NT2/D1 (cell line): Measurements from ENCODE around the gene NPEPPS.

Source experiments
- DNase-seq: peaks from one replicate; pipeline ENCODE4 v3.0.0-alpha.2; 2011; ENCODE audit warnings: low read depth, low spot score
- H3K27me3 ChIP-seq: 2 replicates; pipeline ENCODE4 v1.6.0; 2011; ENCODE audit warnings: mild to moderate bottlenecking; ENCODE audit not compliant: insufficient read length, insufficient read depth
- H3K36me3 ChIP-seq: 2 replicates; pipeline ENCODE4 v1.6.1; 2011; ENCODE audit warnings: mild to moderate bottlenecking, low read length, mixed read lengths; ENCODE audit not compliant: insufficient read depth, insufficient read length
- H3K4me1 ChIP-seq: 2 replicates; pipeline ENCODE4 v1.5.1; 2011; ENCODE audit not compliant: insufficient read depth, insufficient read length
- H3K4me3 ChIP-seq: 2 replicates; pipeline ENCODE4 v1.5.1; 2011; ENCODE audit warnings: low read depth; ENCODE audit not compliant: insufficient read length
- H3K9ac ChIP-seq: 2 replicates; pipeline ENCODE4 v1.6.0; 2011; ENCODE audit warnings: low read depth; ENCODE audit not compliant: insufficient read length
- H3K9me3 ChIP-seq: 2 replicates; pipeline ENCODE4 v1.5.1; 2011; ENCODE audit warnings: mild to moderate bottlenecking, low read length; ENCODE audit not compliant: insufficient read depth
- SUZ12 ChIP-seq: IDR thresholded peaks from 2 replicates; pipeline ENCODE4 v1.6.1; 2011; ENCODE audit not compliant: insufficient read length, insufficient read depth; ENCODE audit errors: extremely low read depth
- YY1 ChIP-seq: IDR thresholded peaks from 2 replicates; pipeline ENCODE4 v1.6.1; 2011; ENCODE audit not compliant: insufficient read length, insufficient read depth
- ZNF274 ChIP-seq: IDR thresholded peaks from 2 replicates; pipeline ENCODE4 v1.6.1; 2011; ENCODE audit warnings: mild to moderate bottlenecking, low read depth, low read length

The NPEPPS gene

DNA sequence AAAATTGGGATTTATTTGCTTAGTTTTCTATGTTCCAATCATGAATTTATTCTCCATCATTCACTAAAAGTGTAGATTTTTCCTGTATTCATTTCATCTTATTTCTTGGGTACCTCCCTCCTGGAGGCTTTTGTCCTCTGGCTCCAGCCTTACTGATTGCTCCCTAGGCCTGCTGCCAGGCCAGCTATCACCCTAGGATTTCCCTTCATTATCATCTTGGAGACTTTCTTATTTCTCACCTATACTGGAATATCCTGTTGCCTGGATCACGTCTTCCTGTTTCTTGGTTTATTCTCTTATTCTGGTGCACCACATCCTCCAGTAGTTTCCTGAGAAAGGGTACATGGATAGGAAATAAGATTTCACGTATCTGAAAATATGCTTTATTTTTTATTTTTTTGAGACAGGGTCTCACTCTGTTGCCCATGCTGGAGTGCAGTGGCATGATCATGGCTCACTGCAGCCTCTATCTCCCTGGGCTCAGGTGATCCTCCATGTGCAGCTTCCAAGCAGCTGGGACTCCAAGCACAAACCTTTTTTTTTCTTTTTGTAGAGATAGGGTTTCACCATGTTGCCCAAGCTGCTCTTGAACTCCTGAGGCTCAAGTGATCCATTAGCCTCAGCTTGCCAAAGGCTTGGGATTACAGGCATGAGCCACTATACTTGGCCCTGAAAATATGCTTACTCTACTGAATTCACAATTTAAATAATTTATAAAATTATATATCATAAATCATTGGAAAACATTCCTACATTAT is 105.5 kb downstream of the NPEPPS start:
- Histone ChIP-seq H3K9ac (no peak overlapping the region), H3K4me3 (no peak overlapping the region), H3K4me1 (no peaks in the 10 kb centered on the region), H3K27me3 (no peaks in the 10 kb centered on the region), H3K9me3 (no peaks in the 10 kb centered on the region), H3K36me3 (peaks cover 35% of the 10 kb centered on the region)
- DNase-seq, result no peak
- no peak for TF ChIP-seq YY1
- no peak for TF ChIP-seq SUZ12
- TF ChIP-seq ZNF274, result no peak

DNA sequence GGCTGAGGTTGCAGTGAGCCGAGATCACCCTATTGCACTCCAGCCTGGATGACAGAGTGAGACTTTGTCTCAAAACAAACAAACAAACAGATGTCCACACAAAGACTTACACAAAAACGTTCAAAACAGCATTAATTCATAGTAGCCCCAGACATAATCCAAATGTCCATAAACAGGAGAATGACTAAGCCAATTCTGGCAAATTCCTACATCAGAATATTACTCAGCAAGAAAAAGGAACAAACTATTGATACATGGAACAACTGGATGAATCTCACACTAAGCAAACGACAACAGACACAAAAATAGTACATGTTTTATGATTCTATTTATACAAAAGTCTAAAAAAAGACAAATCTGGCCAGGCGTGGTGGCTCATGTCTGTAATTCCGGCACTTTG is 108.0 kb downstream of the NPEPPS start:
- Histone ChIP-seq H3K9ac (no peak overlapping the region), H3K36me3 (peaks cover 31% of the 10 kb centered on the region), H3K4me1 (no peaks in the 10 kb centered on the region), H3K9me3 (no peaks in the 10 kb centered on the region), H3K27me3 (no peaks in the 10 kb centered on the region), H3K4me3 (no peak overlapping the region)
- TF ChIP-seq ZNF274 (no peak), YY1 (no peak), SUZ12 (no peak)
- DNase-seq, result no peak

DNA sequence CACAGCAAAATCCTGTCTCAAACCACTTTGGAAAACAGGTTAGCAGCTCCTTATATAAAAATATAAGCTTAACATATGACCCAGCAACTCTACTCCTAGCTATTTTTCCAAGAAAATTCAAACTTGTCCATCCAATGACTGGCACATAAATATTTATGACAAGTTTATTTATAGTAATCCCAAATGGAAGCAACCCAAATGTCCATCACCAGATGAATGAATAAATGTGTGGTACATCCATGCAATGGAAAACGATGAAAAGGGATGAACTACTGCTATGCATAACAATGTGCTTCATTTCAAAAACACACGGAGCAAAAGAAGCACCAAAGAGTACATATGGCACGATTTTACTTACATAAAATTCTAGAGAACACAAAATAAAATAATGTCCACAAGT is 109.2 kb downstream of the NPEPPS start:
- no peaks in the 10 kb centered on the region for H3K27me3 ChIP-seq
- no peak for DNase-seq
- H3K9ac ChIP-seq, result no peak overlapping the region
- TF ChIP-seq SUZ12 (no peak), YY1 (no peak), ZNF274 (no peak)
- no peak overlapping the region for H3K4me3 ChIP-seq
- peaks cover 31% of the 10 kb centered on the region for H3K36me3 ChIP-seq
- no peaks in the 10 kb centered on the region for H3K4me1 ChIP-seq
- H3K9me3 ChIP-seq, result no peaks in the 10 kb centered on the region

DNA sequence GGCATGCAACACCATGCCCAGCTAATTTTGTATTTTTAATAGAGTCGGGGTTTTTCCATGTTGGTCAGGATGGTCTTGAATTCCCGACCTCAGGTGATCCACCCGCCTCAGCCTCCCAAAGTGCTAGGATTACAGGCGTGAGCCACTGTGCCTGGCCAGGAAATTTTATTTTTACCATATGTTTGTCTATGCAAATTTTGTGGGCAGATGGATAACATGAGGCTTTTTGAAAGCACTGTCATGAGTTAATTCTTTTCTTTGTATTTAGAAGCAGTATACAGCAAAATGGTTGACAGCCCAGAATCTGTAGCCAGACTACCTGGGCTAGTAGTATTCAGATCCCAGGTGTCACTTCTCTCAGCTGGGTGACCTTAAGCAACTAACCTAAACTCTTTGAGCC is 110.3 kb downstream of the NPEPPS start:
- Histone ChIP-seq H3K4me1 (no peaks in the 10 kb centered on the region), H3K36me3 (peaks cover 25% of the 10 kb centered on the region), H3K9me3 (no peaks in the 10 kb centered on the region), H3K4me3 (no peak overlapping the region), H3K9ac (no peak overlapping the region), H3K27me3 (no peaks in the 10 kb centered on the region)
- DNase-seq, result no peak
- TF ChIP-seq ZNF274, result no peak
- no peak for TF ChIP-seq SUZ12
- TF ChIP-seq YY1, result no peak

DNA sequence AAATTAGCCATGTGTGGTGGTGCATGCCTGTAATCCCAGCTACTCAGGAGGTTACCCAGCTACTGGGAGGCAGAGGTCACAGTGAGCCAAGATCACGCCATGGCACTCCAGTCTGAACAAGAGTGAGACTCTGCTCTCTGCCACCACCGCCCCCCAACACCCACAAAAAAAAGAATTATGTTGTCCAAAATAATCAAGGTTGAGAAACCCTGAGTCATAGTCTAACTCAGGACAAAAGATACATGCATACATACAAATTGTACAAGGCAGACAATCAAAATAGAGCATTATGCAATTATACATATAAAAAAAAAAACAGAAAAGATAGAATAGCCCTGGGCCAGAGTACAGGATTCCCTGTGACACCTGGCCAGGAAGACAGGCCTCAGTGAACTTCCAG is 112.2 kb downstream of the NPEPPS start:
- Histone ChIP-seq H3K36me3 (peaks cover 26% of the 10 kb centered on the region), H3K9ac (no peak overlapping the region), H3K9me3 (no peaks in the 10 kb centered on the region), H3K4me1 (no peaks in the 10 kb centered on the region), H3K27me3 (no peaks in the 10 kb centered on the region), H3K4me3 (no peak overlapping the region)
- DNase-seq, result no peak
- no peak for TF ChIP-seq SUZ12
- no peak for TF ChIP-seq YY1
- TF ChIP-seq ZNF274, result no peak

DNA sequence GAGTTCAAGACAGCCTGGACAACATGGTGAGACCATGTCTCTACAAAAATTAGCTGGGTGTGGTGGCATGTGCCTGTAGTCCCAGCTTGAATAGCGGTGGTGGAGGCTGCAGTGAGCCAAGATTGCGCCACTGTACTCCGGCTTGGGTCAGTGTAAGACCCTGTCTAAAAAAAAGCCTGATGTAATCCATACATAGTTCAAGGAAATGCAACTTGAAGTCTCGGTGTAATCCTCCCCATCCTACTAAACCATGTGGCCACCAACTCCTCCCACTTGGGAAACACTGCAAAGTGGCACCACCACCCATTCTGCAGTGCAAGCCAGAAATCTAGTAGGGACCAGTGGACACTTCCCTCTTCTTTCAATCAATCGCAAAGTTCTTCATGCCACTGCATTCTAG is 113.4 kb downstream of the NPEPPS start:
- no peak overlapping the region for H3K9ac ChIP-seq
- H3K4me1 ChIP-seq, result no peaks in the 10 kb centered on the region
- no peaks in the 10 kb centered on the region for H3K27me3 ChIP-seq
- peaks cover 22% of the 10 kb centered on the region for H3K36me3 ChIP-seq
- no peaks in the 10 kb centered on the region for H3K9me3 ChIP-seq
- no peak for DNase-seq
- no peak overlapping the region for H3K4me3 ChIP-seq
- no peak for TF ChIP-seq ZNF274
- no peak for TF ChIP-seq YY1
- TF ChIP-seq SUZ12, result no peak

DNA sequence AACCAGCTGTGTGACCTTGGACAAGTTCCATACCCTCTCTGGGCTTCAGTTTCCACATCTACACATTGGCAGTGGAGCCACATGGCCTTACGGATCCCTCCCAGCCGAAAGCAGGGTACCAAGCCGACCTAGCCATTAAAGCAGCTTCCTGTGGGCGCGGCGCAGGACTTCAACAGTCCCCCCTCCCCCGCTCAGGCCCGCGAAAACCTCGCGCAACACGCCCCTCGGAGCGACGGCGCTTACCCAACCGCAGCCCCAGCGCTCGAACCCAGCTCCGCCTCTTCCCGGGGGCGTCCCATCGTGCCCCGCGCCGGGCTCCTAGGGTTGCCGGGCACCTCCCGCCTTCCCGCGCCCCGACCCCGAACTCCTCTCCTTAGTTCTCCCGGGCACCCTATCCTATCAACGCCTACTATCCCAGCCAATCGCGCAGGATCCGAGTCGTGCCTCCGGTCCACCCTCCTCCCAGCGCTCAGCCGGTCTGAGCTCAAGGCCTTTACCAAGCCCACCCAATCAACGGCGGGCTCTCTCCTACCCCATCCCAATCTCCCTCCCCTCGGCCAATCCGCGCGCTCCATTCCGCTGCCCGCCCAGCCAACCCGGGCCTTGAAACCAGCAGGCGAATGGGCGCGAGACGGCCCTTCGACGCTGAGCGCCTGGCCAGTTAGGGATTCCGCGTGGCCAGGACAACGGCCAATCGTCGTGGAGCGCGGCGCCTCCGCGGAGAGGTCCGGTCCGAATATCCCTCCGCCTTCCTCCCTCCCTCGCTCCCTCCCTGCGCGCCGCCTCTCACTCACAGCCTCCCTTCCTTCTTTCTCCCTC is 118.5 kb downstream of the NPEPPS start, which contains the start of gene KPNB1:
Gene KPNB1 (plus strand): TSS at position 767 of the 819 bp plus-strand sequence. CDS start 326 bp downstream, outside the sequence.
- H3K36me3 ChIP-seq, result peaks cover 50% of the 10 kb centered on the region
- no peaks in the 10 kb centered on the region for H3K9me3 ChIP-seq
- H3K9ac ChIP-seq, result peak within 1 kb of the TSS; percentile 92
- no peak for TF ChIP-seq ZNF274
- TF ChIP-seq YY1, result no peak
- TF ChIP-seq SUZ12, result no peak
- H3K4me1 ChIP-seq, result no peaks in the 10 kb centered on the region
- H3K4me3 ChIP-seq, result peak within 1 kb of the TSS; percentile 78
- DNase-seq, result peak; percentile 98
- no peaks in the 10 kb centered on the region for H3K27me3 ChIP-seq
